SK-N-SH (cell line): Measurements from ENCODE around the gene ANO10.

Experiments
- JUND ChIP-seq: IDR thresholded peaks from 2 replicates; pipeline ENCODE4 v1.4.0; 2012
- TF ChIP-seq, protein P1 (sequence below): fragments of 200-600 bp; sonication (generic); IDR thresholded peaks from 2 replicates; pipeline ENCODE4 v1.6.1; 2017; ENCODE audit warnings: antibody characterized with exemption, mild to moderate bottlenecking, moderate library complexity
- TF ChIP-seq, protein P2 (sequence below): IDR thresholded peaks from 2 replicates; pipeline ENCODE4 v1.4.0; 2012; ENCODE audit warnings: low read depth

DNA sequence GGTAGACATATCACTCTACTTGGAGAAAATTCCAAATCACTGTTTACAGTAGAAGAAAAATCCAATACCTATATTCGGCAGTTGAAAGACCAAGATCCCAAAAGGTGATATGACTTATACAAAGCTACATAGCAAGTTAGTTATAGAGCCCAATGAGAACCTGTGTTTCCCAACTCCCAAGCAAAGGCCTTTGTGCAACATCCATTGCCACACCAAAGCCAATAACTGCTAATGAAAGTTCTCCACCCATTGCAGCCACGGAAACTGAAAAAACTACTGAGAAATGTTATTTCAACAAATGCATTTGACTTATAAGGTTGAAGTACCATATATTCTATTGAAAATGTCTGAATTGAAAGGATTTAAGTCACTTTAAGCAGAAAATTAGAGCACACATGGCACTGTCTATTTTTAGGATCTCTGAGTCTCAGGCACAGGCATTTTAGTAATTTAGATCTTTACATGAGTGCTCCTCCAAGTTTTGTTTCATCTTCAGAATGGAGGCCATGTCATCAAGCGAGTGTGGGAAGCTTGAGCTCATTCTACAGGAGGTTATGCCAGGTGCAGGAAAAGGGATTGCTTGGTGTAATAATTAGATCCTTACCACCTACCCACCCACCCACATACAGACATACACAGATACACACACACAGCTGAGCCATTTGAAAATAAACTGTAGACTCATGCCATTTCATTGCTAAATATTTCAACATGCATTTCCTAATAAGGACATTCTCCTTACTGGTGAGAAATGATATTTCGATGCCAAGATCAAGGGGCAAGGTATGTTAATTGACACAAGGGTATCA lies 19.7 kb upstream of the ANO10 start:
- TF ChIP-seq, protein P1, sequence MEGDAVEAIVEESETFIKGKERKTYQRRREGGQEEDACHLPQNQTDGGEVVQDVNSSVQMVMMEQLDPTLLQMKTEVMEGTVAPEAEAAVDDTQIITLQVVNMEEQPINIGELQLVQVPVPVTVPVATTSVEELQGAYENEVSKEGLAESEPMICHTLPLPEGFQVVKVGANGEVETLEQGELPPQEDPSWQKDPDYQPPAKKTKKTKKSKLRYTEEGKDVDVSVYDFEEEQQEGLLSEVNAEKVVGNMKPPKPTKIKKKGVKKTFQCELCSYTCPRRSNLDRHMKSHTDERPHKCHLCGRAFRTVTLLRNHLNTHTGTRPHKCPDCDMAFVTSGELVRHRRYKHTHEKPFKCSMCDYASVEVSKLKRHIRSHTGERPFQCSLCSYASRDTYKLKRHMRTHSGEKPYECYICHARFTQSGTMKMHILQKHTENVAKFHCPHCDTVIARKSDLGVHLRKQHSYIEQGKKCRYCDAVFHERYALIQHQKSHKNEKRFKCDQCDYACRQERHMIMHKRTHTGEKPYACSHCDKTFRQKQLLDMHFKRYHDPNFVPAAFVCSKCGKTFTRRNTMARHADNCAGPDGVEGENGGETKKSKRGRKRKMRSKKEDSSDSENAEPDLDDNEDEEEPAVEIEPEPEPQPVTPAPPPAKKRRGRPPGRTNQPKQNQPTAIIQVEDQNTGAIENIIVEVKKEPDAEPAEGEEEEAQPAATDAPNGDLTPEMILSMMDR: no peak
- TF ChIP-seq JUND: no peak
- TF ChIP-seq, protein P2, sequence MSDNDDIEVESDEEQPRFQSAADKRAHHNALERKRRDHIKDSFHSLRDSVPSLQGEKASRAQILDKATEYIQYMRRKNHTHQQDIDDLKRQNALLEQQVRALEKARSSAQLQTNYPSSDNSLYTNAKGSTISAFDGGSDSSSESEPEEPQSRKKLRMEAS: no peak
